Measurements from ENCODE around the gene HNRNPLL. TPM values are rescaled to one million over a fixed set of nuclear protein-coding genes. Genes with fewer than 3 reads are reported as not detected.

Gene HNRNPLL
- total and polyA plus RNA-seq, 2 of the 8 experiments (the other 6 are each of a cell fraction or from before 2014, with no cell fraction given), result 18.6 to 69.3 TPM

GRCh38 chr2:38633895-38634294 is 31.2 kb upstream of the HNRNPLL start:
- H3K14ac ChIP-seq (ENCODE audit: insufficient read length), result no peak overlapping the region
- no peaks in the 10 kb centered on the region for H3K23me2 ChIP-seq (ENCODE audit: low read depth, low read length)
- H2AFZ ChIP-seq (ENCODE audit: low read length), result no peak overlapping the region
- no peak overlapping the region for H2BK20ac ChIP-seq (ENCODE audit: low read length)
- H3K27me3 ChIP-seq (replicated peaks in 1 of 4; ENCODE audit: control insufficient read depth in 3 of 4, extremely low read depth in 1 of 4, insufficient read depth in 3 of 4, low read length in 3 of 4), result no peaks in the 10 kb centered on the region
- H3K79me2 ChIP-seq (ENCODE audit: control insufficient read depth in 1 of 2, insufficient read depth in 2 of 2, low read length in 2 of 2), result no peaks in the 10 kb centered on the region
- no peak overlapping the region for H3K4me3 ChIP-seq (ENCODE audit: extremely low read depth in 1 of 4, insufficient read depth in 2 of 4, low read depth in 3 of 4, low read length in 4 of 4)
- no peaks in the 10 kb centered on the region for H3K79me1 ChIP-seq (ENCODE audit: low read depth, low read length)
- H2BK5ac ChIP-seq (ENCODE audit: low read depth, low read length), result no peak overlapping the region
- ChIA-PET CTCF (ENCODE audit: partially characterized antibody) (no interaction called here), POLR2A (ENCODE audit: partially characterized antibody) (no interaction called here)
- H4K5ac ChIP-seq (ENCODE audit: insufficient read length, low read depth, low read length), result no peak overlapping the region
- no peak overlapping the region for H4K91ac ChIP-seq (replicated peaks; ENCODE audit: insufficient read length, low read length)
- DNase-seq (ENCODE audit: low read depth in 1 of 2, low spot score in 2 of 2) (no peak), FAIRE-seq (no peak)
- no peaks in the 10 kb centered on the region for H3K36me3 ChIP-seq (ENCODE audit: control insufficient read depth in 2 of 4, insufficient read depth in 4 of 4, low read length in 3 of 4)
- H4K20me1 ChIP-seq (replicated peaks in 1 of 2; ENCODE audit: control insufficient read depth in 1 of 2, insufficient read depth in 2 of 2, low read length in 2 of 2), result no peaks in the 10 kb centered on the region
- no peak overlapping the region for H3K9ac ChIP-seq (replicated peaks in 1 of 4; ENCODE audit: extremely low read depth in 1 of 4, low read depth in 3 of 4, low read length in 3 of 4)
- no peak overlapping the region for H2BK12ac ChIP-seq (ENCODE audit: low read depth, low read length)
- H3K9me3 ChIP-seq (ENCODE audit: insufficient read depth in 2 of 2, low read depth in 1 of 2, low read length in 1 of 2), result 0 out of 4 replicates have a peak, but pooled peaks cover 0 to 4% of the 10 kb centered on the region in 2 experiments
- H3K18ac ChIP-seq (ENCODE audit: extremely low read depth, low read length), result no peak overlapping the region
- no peak overlapping the region for H2BK120ac ChIP-seq (replicated peaks; ENCODE audit: low read depth, low read length)
- H2AK5ac ChIP-seq (ENCODE audit: low read depth, low read length), result no peak overlapping the region
- H3K4ac ChIP-seq (replicated peaks; ENCODE audit: insufficient read length, low read depth, low read length), result no peak overlapping the region
- WGBS, 2 experiments (ENCODE audit: extremely low coverage in 1 of 2, insufficient coverage in 1 of 2, insufficient read length in 1 of 2, insufficient replicate concordance in 2 of 2, low coverage in 1 of 2, low lambda C conversion rate in 2 of 2, missing lambda C conversion rate in 1 of 2), result 83% methylated on average over 2 of the region's 2 CpGs; no CpG with 5 or more reads in 1 of the 2 experiments
- no peak overlapping the region for H3K23ac ChIP-seq (ENCODE audit: insufficient read length)
- no peak overlapping the region for H3K56ac ChIP-seq (replicated peaks; ENCODE audit: insufficient read length, low read depth, low read length)
- no peaks in the 10 kb centered on the region for H3K4me1 ChIP-seq (replicated peaks in 1 of 4; ENCODE audit: control insufficient read depth in 3 of 4, insufficient read depth in 4 of 4, low read length in 3 of 4)
- no peak overlapping the region for H3K4me2 ChIP-seq (ENCODE audit: insufficient read depth in 1 of 2, low read depth in 2 of 2, low read length in 2 of 2)
- H2BK15ac ChIP-seq (ENCODE audit: low read length), result no peak overlapping the region
- no peak overlapping the region for H4K8ac ChIP-seq (ENCODE audit: extremely low read depth, insufficient read depth, low read length)
- no peak overlapping the region for H3K27ac ChIP-seq (ENCODE audit: low read depth, low read length)
- no peak for TF ChIP-seq SP2 (IDR thresholded peaks at IDR 0.05; ENCODE audit: low read length)
- TF ChIP-seq E2F6 (IDR thresholded peaks at IDR 0.05), result no peak
- no peak for TF ChIP-seq BCL11A (IDR thresholded peaks at IDR 0.05; ENCODE audit: low read depth in 2 of 2, low read length in 2 of 2)
- no peak for TF ChIP-seq TAF7 (optimal IDR thresholded peaks at IDR 0.05; ENCODE audit: borderline replicate concordance, low read depth, low read length)
- TF ChIP-seq TEAD4 (IDR thresholded peaks at IDR 0.05; ENCODE audit: low read depth, low read length), result no peak
- TF ChIP-seq BRCA1 (IDR thresholded peaks at IDR 0.05; ENCODE audit: low read depth, low read length), result no peak
- TF ChIP-seq RAD21 (IDR thresholded peaks at IDR 0.05 in 1 of 2, conservative IDR thresholded peaks at IDR 0.05 in 1 of 2; ENCODE audit: low read depth in 2 of 2, low read length in 2 of 2), result no peak
- no peak for TF ChIP-seq ZNF274 (IDR thresholded peaks at IDR 0.05; ENCODE audit: borderline replicate concordance, extremely low read depth, low read length)
- TF ChIP-seq CBX5 (IDR thresholded peaks at IDR 0.05; ENCODE audit: low read depth, low read length), result no peak
- no peak for TF ChIP-seq JUN (IDR thresholded peaks at IDR 0.05; ENCODE audit: low read depth, low read length)
- no peak for TF ChIP-seq SUZ12 (IDR thresholded peaks at IDR 0.05; ENCODE audit: low read length)
- TF ChIP-seq MAX (IDR thresholded peaks at IDR 0.05), result no peak
- TF ChIP-seq SIX5 (IDR thresholded peaks at IDR 0.05; ENCODE audit: low read depth, low read length), result no peak
- TF ChIP-seq MAFK (IDR thresholded peaks at IDR 0.05; ENCODE audit: low read depth, low read length), result no peak
- TF ChIP-seq TAF1 (IDR thresholded peaks at IDR 0.05; ENCODE audit: low read depth, low read length), result no peak

Data from H1 (cell line).